GM12878 (cell line): ENCODE results near the gene CAMK2B. TPM values are rescaled to one million over a fixed set of nuclear protein-coding genes. Genes with fewer than 3 reads are reported as not detected.

ENCODE experiments used
- ATAC-seq: fragments of 200-7000 bp; cut with Tn5 transposase; 3 replicates; pipeline ENCODE4 v1.9.1; 2020; ENCODE audit warnings: mild to moderate bottlenecking, moderate library complexity
- BruUV-seq: library from RNA; stranded (reverse); fragments of 400-500 nt; replicated peaks from 2 replicates; lab custom pipeline; 2021; lab: Mats Ljungman, UMichigan
- CTCF ChIA-PET: fragments of 300-600 bp; sonication (Branson Sonifier 250); formaldehyde crosslinking; extraction: SDS; loops from one replicate; lab custom pipeline; 2021; ENCODE audit warnings: inconsistent platforms; lab: Yijun Ruan, JAX
- POLR2A ChIA-PET: fragments of 350-600 bp; formaldehyde crosslinking; extraction: SDS; loops from one replicate; lab custom pipeline; 2021; ENCODE audit warnings: inconsistent platforms; lab: Charles Lee
- RAD21 ChIA-PET: fragments of 300-600 bp; sonication (Branson Sonifier 250); formaldehyde crosslinking; loops from one replicate; lab custom pipeline; 2023; ENCODE audit warnings: antibody characterized with exemption; ENCODE audit not compliant: unreplicated experiment; lab: Charles Lee
- SMC1A ChIA-PET: fragments of 300-600 bp; sonication (Branson Sonifier 250); formaldehyde crosslinking; loops from one replicate; lab custom pipeline; 2023; ENCODE audit not compliant: unreplicated experiment, uncharacterized antibody; lab: Charles Lee
- DNase-seq: peaks from one replicate; pipeline ENCODE4 v3.0.0-alpha.2; 2011; ENCODE audit warnings: low read depth, low spot score
- FAIRE-seq: peaks from 3 replicates; lab custom pipeline; 2011; peaks lifted over from hg19 to GRCh38; lab: Jason Lieb, UNC
- H2AFZ ChIP-seq: 2 replicates; pipeline ENCODE4 v1.6.0; 2011; ENCODE audit warnings: low read depth, low read length, control low read depth; ENCODE audit not compliant: control insufficient read depth
- H3K27ac ChIP-seq: 2 replicates; pipeline ENCODE4 v1.5.1; 2011; ENCODE audit warnings: control low read depth; ENCODE audit not compliant: control insufficient read depth, insufficient read depth
- H3K27me3 ChIP-seq, 2 experiments: replicated peaks in 1 of 2; 2 replicates each; pipeline versions ENCODE4 v1.6.0 to v1.6.1; 2011; ENCODE audit warnings: low read length in 1 of 2; ENCODE audit not compliant: control insufficient read depth in 2 of 2, insufficient read depth in 2 of 2
- H3K36me3 ChIP-seq, 2 experiments: 2 replicates each; pipeline ENCODE4 v1.5.1; 2011; ENCODE audit warnings: low read length in 1 of 2; ENCODE audit not compliant: control insufficient read depth in 2 of 2, insufficient read depth in 2 of 2
- H3K4me1 ChIP-seq: 2 replicates; pipeline ENCODE4 v1.6.1; 2011; ENCODE audit warnings: mild to moderate bottlenecking, low read length, moderate library complexity, mixed read lengths; ENCODE audit not compliant: control insufficient read depth, insufficient read depth
- H3K4me2 ChIP-seq: 2 replicates; pipeline ENCODE4 v1.6.0; 2011; ENCODE audit warnings: control low read depth; ENCODE audit not compliant: control insufficient read depth, insufficient read depth
- H3K4me3 ChIP-seq: fragments of 200-600 bp; sonication (generic); 2 replicates; pipeline ENCODE4 v1.5.1; 2016
- H3K79me2 ChIP-seq: 2 replicates; pipeline ENCODE4 v1.6.0; 2011; ENCODE audit warnings: low read length; ENCODE audit not compliant: control insufficient read depth, insufficient read depth
- H3K9ac ChIP-seq: 2 replicates; pipeline ENCODE4 v1.8.0; 2011; ENCODE audit warnings: low read length, control low read depth, mixed read lengths; ENCODE audit not compliant: control insufficient read depth, insufficient read depth
- H3K9me3 ChIP-seq: replicated peaks from 3 replicates; pipeline ENCODE4 v1.5.1; 2011; ENCODE audit warnings: mild to moderate bottlenecking, low read length; ENCODE audit not compliant: control insufficient read depth, insufficient read depth
- H4K20me1 ChIP-seq: 2 replicates; pipeline ENCODE4 v1.6.0; 2011; ENCODE audit not compliant: control insufficient read depth, insufficient read depth
- BRCA1 ChIP-seq: IDR thresholded peaks from 2 replicates; pipeline ENCODE4 v1.6.1; 2011; ENCODE audit warnings: low read depth, low read length, improper control_type of control experiment
- DPF2 ChIP-seq: fragments of 450-650 bp; IDR thresholded peaks from 2 replicates; pipeline ENCODE4 v1.6.1; 2017; ENCODE audit warnings: mild to moderate bottlenecking
- EGR1 ChIP-seq, 2 experiments: IDR thresholded peaks; 1 replicate in 1 of 2; 2 replicates in 1 of 2; pipeline ENCODE4 v1.6.1; 2011 to 2012; ENCODE audit warnings: low read depth in 2 of 2, low read length in 2 of 2, borderline replicate concordance in 1 of 2, mild to moderate bottlenecking in 1 of 2, moderate library complexity in 1 of 2
- ESRRA ChIP-seq: IDR thresholded peaks from 2 replicates; pipeline ENCODE4 v1.6.1; 2012; ENCODE audit warnings: mild to moderate bottlenecking, low read length, improper control_type of control experiment
- EZH2 ChIP-seq: IDR thresholded peaks from 2 replicates; pipeline ENCODE4 v1.6.1; 2012; ENCODE audit warnings: low read depth, mild to moderate bottlenecking, control low read depth, inconsistent platforms, low read length, borderline replicate concordance; ENCODE audit not compliant: control insufficient read depth
- TBL1XR1 ChIP-seq: IDR thresholded peaks from 2 replicates; pipeline ENCODE4 v1.6.1; 2012; ENCODE audit warnings: low read depth, low read length, improper control_type of control experiment
- ZNF207 ChIP-seq: fragments of 450-650 bp; IDR thresholded peaks from 2 replicates; pipeline ENCODE4 v1.6.1; 2014; ENCODE audit warnings: antibody characterized with exemption, mild to moderate bottlenecking, borderline replicate concordance
- ZNF274 ChIP-seq: IDR thresholded peaks from one replicate; pipeline ENCODE4 v1.8.0; 2011; ENCODE audit not compliant: insufficient read length, insufficient read depth
- WGBS: methylation state at CpG from one replicate; pipeline ENCODE4 v1.1.6; 2016; ENCODE audit warnings: low lambda C conversion rate; ENCODE audit not compliant: insufficient replicate concordance, insufficient coverage; ENCODE audit errors: missing lambda C conversion rate; 5-methylcytosine and 5-hydroxymethylcytosine counted together
- in situ Hi-C: fragments of 300-500 bp; cut with MboI; formaldehyde crosslinking; loops from 9 replicates; pipeline ENCODE4 v1.14.3; 2018; ENCODE audit warnings: mixed read lengths
- intact Hi-C: fragments of 100-400 bp; cut with micrococcal nuclease; formaldehyde crosslinking; loops from one replicate; pipeline ENCODE4 v1.14.2; 2022; ENCODE audit not compliant: unreplicated experiment
- polyA plus RNA-seq, 11 experiments: library from polyadenylated mRNA; depleted of rRNA in 4 of 11; unstranded in 6 of 11; stranded (reverse) in 5 of 11; fragments of >200 nt; fragmentation: Nextera tagmentation in 4 of 11; fragmentation: Illumina TruSeq in 1 of 11; extraction: Ambion mirVana in 4 of 11; extraction: Trizol in 1 of 11; gene quantifications; 1 replicate in 1 of 11; 2 replicates in 10 of 11; pipeline versions ENCODE4 v1.2.1 to v1.2.3, GENCODE V29; 2011 to 2016; ENCODE audit warnings: inconsistent platforms in 2 of 11, missing spikeins in 2 of 11, low read depth in 1 of 11
- total RNA-seq, 4 experiments: library from RNA; depleted of rRNA in 3 of 4; stranded (reverse); fragments of >200 nt in 3 of 4; fragmentation: Illumina TruSeq in 1 of 4; extraction: Trizol in 1 of 4; gene quantifications; 2 replicates each; pipeline versions ENCODE4 v1.2.1 to v1.2.3, GENCODE V29; 2013 to 2021

The CAMK2B gene
- total and polyA plus RNA-seq, 10 of the 15 experiments (the other 5 are each of a cell fraction or from before 2014, with no cell fraction given) = 0.06 to 0.23 (median 0.11) TPM; not detected in 5

- TF ChIP-seq EZH2 (no peak), TBL1XR1 (no peak)
Measured at GRCh38 chr7:44277851-44278250, 47.5 kb downstream of the CAMK2B start (continued).

DNA sequence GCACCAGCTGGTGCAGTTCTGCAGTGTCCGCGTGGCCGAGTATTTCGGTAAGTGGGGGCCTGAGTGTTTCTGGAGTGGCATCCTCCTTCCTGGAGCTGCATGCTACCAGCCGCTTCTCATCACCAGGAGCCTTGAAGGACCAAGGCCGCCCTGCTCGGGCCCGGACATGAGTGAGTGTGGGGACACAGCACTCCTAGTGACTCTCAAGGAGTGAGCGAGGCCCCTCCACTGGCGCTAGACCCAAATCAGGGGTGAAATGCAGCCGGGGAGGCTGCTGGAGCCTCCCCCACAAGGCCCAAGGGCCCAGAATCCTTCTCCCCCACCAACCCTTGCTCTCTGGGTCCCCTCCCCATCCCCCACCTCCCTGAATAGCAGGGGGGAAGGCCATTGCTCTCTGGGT is 48.0 kb downstream of the CAMK2B start:
- Histone ChIP-seq H3K4me3 (no peak overlapping the region), H4K20me1 (no peaks in the 10 kb centered on the region), H2AFZ (no peak overlapping the region), H3K4me2 (no peak overlapping the region), H3K36me3 (no peaks in the 10 kb centered on the region), H3K27me3 (peaks cover 0 to 1% of the 10 kb centered on the region in 2 experiments; a peak in 1 of 4 replicates), H3K27ac (no peak overlapping the region), H3K9ac (no peak overlapping the region), H3K79me2 (no peaks in the 10 kb centered on the region), H3K9me3 (no peaks in the 10 kb centered on the region), H3K4me1 (no peaks in the 10 kb centered on the region)
- intact Hi-C loops (no loop called here), in situ Hi-C loops (no loop called here)
- 70% methylated on average over 11 of the region's 11 CpGs for WGBS
- ChIA-PET CTCF (no interaction called here), RAD21 (no interaction called here), SMC1A (no interaction called here), POLR2A (interaction anchor here (1.1 kb wide), 1 partner anchor 19 kb away, joined by 3 read pairs; no protein-coding TSS in a partner anchor)
- no TSS peak for BruUV-seq
- FAIRE-seq (no peak), ATAC-seq (no peak), DNase-seq (no peak)
- TF ChIP-seq EGR1 (IDR thresholded peaks at IDR 0.05; ENCODE audit: borderline replicate concordance in 1 of 2, low read depth in 2 of 2, low read length in 2 of 2) = no peak
- no peak for TF ChIP-seq ZNF274
- no peak for TF ChIP-seq ZNF207
- TF ChIP-seq DPF2 = no peak
- TF ChIP-seq BRCA1 = no peak
- no peak for TF ChIP-seq ESRRA
